ENCODE data around the gene NEUROD2.
A peak's percentile ranks its signal among the peaks of the same experiment; 100 is the strongest.

NEUROD2 gene

DNA sequence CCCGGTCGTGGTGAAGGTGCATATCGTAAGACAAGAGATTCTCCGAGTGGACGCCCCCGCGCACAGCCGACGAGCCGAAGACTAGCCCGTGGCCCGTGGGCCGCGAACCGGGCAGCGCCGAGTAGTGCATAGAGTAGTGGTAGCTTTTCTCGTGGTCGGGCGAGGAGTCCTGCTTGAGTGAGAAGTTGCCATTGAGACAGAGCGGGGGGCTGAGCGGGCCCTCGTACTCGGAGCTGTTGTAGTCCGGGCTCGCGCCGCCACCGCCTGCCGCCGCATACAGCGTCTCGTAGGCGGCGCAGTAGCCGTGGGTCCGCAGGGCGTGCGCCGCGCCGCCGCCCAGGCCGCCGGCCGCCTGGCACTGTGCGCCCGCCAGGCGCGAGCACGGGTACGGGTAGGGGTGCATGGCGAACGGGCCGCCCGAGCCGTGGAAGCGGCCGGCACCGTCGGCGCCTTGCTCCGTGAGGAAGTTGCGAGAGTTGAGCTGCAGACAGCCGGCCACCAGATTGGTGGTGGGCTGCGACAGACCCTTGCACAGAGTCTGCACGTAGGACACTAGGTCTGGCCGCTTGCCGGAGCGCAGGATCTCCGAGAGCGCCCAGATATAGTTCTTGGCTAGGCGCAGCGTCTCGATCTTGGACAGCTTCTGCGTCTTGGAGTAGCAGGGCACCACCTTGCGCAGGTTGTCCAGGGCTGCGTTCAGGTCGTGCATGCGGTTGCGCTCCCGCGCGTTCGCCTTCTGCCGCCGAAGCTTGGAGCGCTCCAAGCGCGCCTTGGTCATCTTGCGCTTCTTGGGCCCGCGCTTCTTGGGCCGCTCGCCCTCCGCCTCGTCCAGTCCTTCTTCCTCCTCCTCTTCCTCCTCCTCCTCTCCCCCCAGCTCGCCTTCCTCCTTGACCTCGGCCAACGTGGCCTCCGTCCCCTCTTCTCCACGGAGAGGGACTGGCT, 2.0 kb downstream of the NEUROD2 start:
- DNase-seq (ENCODE audit: insufficient read length, low spot score) (no peak), FAIRE-seq (no peak)

GRCh38 chr17:39604911-39605491, 2.7 kb downstream of the NEUROD2 start:
- DNase-seq (ENCODE audit: insufficient read length, low spot score): no peak
- no peak for FAIRE-seq

DNA sequence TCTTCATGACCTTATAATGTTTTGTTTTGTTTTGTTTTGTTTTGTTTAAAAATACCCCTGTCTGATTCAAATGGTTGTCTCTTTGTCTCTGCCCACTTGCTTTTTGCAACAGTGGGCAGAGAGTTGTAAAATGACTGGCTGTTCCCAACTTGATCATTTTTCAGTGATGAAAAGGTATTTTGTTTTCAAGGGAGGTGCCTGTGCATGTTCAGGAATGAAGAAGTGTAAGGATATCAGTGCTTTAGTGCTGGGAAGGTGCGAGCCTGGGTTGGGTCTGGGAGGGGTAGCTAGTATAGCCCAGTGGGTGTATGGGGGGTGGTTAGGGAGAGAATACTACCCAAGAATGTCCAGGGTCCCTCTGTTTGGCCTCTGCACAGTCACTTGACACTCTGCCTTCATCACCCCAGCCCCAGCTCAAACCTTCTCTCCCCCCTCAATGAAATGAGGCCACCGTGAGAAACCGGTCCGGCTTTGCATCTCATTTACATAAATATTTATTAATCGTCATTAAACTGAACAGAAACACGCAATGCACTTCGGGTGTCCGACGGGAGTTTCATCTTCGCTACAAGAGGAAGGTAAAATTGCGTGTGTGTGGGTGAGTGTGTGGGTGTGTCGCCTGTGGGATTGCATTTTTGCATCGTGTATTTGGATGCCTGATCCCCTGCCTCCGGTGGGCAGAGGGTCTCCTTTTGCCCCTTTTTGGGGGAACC, 4.3 kb downstream of the NEUROD2 start:
- DNase-seq (ENCODE audit: insufficient read length, low spot score): no peak
- FAIRE-seq: peak; percentile 20

- DNase-seq (ENCODE audit: insufficient read length, low spot score) (no peak), FAIRE-seq (no peak)
These were observed 5.0 kb downstream of the NEUROD2 start for GRCh38 chr17:39602533-39603303.

DNA sequence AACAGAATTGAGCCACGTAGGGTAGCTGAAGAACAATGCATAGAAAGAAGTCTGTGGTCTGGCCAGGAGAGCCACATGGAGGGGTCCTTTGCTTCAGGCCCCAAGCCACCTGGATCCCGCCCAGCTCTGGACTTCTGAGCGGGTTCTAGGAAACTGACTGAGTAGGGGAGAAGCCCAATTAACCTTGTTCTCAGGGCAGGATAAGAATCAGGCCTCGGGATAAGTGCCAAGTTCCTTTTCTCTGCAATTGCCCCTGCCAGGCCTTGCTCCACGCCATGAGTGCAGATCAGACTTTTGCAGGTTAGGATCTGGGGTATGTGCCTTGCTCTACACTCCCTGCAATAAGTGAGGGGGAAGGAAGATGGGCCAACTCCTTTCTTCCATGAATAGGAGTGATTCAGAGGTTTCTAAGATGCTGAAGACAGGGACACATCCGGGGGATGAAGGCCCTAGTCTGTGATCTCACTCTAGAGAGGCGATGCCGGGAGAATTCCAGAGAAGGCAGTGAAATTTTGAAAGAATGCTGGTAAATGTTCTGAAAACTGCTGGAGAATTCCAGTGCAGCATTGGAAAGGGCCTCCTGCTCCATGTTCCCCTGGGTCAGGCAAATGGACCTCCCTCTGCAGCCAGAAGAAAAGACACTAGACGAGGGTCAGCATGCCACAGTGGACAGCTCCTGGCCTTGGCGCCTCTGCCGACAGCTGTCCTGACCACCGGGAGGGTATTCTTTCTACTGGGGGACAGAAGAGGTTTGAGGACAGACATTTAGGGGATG, 5.8 kb downstream of the NEUROD2 start:
- FAIRE-seq: no peak
- DNase-seq (ENCODE audit: insufficient read length, low spot score): no peak

- FAIRE-seq: no peak
- DNase-seq (ENCODE audit: insufficient read length, low spot score): no peak
These were observed 6.6 kb downstream of the NEUROD2 start for GRCh38 chr17:39600997-39601597.

- no peak for FAIRE-seq
- no peak for DNase-seq (ENCODE audit: insufficient read length, low spot score)
These were observed 7.3 kb downstream of the NEUROD2 start for GRCh38 chr17:39600288-39600996.

- DNase-seq (ENCODE audit: insufficient read length, low spot score) (no peak), FAIRE-seq (no peak)
These were observed 8.0 kb downstream of the NEUROD2 start for GRCh38 chr17:39599665-39600231.

DNA sequence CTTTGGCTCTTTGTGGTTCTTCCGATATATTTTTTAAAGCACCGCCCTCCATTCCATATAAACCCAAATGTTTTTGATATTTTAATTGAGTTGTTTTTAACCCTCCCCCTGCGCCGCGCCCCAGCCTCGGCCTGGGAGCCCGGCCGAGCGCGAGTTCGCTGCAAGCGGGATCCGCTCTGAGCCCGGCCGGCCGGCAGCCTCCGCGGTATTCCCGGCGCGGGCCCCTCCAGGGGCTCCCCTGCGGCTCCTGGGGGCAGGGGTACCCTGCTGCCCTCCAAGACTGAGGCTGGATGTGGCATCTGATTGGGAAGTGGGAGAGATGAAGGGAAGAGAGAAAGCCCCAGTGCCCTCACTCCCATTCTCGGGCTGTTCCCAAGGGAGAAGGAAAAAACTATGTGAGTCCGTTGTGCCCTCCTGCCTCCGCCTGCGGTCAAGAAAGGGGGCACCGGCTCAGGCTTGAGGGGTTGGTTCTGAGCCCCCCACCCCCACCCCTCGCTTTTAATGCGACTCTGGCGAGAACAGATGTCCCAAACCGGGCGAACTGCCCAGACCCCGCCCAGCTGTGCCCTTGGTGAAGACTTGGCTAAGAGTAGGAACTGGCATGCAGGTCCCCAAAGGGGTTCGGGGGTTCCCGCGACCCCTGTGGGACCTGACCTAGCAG, 8.6 kb downstream of the NEUROD2 start:
- no peak for FAIRE-seq
- DNase-seq (ENCODE audit: insufficient read length, low spot score): no peak

DNA sequence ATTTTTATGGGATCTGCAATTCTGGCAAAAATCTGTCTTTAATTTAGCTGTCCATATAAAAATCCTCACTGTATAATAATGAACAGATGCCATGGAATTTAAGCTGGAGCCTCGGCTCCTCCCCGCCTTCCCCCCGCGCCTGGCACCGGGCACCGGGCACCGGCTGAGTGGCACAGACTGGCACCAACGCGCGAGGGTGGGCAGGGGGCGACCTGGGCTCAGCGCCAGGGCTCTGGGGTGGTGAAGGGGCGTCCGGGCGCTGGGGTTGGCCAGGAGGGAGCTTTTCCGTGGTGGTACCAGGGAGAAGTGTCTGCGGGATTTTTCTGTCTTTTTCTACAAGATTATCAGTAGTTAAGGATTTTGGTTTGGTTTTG, 9.1 kb downstream of the NEUROD2 start:
- no peak for DNase-seq (ENCODE audit: insufficient read length, low spot score)

DNA sequence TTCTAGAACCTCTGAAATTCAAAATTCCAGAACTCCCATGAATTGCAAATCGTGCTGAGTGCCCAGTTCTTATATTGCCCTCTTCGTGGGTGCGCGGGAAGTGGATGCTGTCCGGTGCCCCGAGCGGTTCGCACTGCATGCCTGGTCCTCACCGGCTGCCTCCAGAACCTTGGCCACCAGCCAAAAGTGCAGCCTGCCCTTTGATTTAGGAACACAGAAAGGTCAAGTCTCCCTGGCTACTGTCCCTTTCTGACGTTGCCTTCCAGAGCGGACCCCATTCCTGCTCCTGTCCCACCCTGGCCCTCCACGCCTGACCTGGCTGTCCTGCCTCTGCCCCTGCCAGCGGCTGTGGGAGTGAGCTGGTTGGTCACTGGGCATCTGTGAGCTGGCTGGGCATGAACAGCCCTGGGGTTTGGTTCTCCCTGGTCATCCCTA, 9.7 kb downstream of the NEUROD2 start:
- DNase-seq (ENCODE audit: insufficient read length, low spot score) (no peak), FAIRE-seq (no peak)

More for the DNA sequence above, 9.1 kb downstream of the NEUROD2 start:
- no peak for FAIRE-seq

DNA sequence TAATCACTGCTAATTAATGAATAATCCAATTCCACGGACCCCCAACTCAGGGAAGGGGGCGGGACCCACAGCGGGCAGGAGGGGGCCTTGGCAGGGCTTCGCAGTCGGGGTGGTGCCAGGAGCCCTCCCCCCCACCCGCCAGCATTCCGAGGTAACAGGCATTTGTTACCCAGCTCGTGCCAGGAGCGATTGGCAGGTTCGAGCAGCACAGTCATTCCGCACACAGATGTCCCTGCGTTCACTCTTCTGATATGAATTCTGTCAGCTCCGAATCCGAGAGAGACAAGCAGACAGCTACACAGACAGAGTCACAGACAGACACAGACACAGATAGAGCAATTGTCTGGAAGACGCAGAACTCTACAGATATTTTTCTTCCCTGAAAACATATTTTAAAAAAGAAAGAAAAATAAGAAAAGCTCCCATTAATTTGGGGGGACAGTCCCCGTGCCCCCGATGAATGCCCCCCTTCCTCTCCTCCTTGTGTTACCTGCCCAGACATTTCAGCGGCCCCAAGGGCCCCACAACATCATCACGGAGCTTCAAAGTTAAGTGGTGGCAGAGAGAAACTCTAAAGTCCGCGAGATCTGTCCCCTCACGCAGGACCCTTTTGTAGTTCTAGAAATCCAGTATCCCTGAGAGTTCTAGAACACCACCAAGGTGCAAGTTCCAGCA, 10.2 kb downstream of the NEUROD2 start:
- FAIRE-seq (no peak), DNase-seq (ENCODE audit: insufficient read length, low spot score) (no peak)

DNA sequence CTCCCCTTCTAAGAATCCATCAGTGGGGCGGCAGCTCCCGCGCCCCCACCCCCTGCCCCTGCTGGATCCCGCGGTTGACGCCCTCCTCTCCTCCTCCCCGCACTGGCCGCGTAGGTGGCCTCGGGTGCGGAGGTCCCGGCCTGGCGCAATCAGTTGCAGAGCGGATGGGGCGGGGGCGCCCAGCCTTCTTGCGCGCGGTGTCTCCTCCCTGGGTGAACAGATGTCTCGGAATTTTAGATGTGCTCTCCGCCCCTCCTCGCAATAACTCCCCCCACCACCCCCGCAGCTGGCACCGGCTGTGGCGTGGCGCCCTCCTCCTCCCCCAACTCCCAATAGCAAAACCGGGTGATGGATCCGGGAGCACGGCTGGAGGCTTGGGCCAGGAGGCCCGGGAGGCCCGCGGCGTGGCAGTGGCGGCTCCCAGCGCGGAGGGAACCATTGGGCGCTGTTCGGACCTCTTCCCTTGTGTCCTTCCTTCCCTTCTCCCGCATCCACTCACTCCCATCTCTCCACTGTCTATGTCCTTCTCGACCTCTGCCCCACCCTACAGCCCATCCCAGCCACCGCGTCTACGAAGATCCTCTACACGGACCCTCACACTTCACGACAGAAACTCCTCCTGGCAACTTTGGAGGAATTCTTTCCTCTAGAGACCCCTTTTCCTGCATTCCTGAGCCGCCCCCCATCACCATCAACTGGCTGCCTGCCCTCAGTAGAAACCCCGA, 11.0 kb downstream of the NEUROD2 start:
- FAIRE-seq: no peak
- DNase-seq (ENCODE audit: insufficient read length, low spot score): no peak

DNA sequence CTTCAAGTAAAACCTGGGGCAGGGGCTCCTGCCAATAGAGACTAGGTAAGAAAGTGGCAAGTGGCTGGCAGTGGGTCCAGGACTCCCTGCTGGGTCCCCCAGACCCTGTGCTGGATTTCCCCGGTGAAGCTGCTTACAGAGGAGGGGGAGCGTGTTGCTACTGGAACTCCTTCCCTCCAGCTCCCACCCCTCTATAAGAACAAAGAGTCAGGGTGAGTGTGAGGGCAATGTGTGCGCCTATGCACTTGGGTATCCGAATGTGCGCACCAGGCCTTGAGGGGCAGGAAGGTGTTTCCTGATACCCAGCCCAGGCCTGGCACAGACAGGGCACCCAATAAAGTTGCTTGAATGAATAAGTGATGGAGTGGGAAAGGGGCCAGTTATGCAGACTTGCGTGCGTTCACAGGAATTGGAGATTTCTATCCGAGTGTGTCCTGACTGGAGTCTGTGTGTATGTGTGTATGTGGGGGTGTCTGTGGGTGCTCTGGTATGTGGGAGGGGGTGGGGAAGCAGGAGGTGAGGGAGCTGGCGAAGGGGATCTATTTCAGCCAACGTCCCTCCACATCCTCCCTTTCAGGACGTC, 11.7 kb downstream of the NEUROD2 start:
- no peak for DNase-seq (ENCODE audit: insufficient read length, low spot score)
- no peak for FAIRE-seq

- FAIRE-seq: no peak
- no peak for DNase-seq (ENCODE audit: insufficient read length, low spot score)
These were observed 12.4 kb downstream of the NEUROD2 start for GRCh38 chr17:39595294-39595693.

- DNase-seq (ENCODE audit: insufficient read length, low spot score): no peak
- no peak for FAIRE-seq
These were observed 14.3 kb downstream of the NEUROD2 start for GRCh38 chr17:39593371-39593770.
